ENCODE measurements around the gene EXOC7. TPM values are rescaled to one million over a fixed set of nuclear protein-coding genes. Genes with fewer than 3 reads are reported as not detected.

The EXOC7 gene
- total RNA-seq, 1 donor from 2014 or later: 183 TPM

DNA sequence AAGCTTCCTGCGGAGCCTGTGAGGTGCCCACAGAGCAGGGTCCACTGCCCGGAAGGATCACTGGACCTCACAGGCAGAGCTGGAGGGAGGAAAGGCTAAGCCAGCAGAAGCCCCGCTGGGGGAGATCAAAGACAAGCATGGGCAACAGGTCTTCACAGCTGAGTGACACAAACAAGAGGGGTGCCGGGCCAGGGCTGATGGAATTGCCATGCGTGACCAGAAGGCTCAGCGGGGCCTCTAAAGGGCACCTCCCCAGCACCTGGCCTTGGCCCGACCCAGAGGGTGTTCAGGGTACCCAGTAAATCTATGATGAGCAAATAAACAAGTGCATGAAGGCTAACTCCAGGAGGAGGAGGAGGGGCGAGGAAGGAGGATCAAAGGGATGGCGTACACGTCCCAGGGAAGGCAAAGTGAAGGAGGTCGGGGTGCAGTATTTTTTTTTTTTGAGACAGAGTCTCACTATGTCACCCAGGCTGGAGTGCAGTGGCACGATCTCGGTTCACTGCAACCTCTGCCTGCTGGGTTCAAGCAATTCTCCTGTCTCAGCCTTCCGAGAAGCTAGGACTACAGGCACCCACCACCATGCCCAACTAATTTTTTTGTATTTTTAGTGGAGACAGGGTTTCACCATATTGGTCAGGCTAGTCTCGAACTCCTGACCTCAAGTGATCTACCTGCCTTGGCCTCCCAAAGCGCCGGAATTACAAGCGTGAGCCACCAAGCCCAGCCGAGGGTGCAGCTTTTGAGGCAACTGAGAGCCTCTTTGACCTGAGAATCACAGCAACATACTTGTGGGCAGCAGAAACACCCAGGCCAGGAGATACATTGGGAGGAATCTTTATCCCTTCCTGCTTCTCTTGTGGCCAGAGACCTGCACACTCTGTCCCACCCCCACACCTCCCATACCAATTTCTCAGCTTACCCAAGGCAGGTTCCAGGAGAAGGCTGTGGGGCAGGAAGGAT is 16.1 kb upstream of the EXOC7 start:
- H3K27ac Mint-ChIP-seq (ENCODE audit: unreplicated experiment): no peak overlapping the region
- TF ChIP-seq, protein P1, sequence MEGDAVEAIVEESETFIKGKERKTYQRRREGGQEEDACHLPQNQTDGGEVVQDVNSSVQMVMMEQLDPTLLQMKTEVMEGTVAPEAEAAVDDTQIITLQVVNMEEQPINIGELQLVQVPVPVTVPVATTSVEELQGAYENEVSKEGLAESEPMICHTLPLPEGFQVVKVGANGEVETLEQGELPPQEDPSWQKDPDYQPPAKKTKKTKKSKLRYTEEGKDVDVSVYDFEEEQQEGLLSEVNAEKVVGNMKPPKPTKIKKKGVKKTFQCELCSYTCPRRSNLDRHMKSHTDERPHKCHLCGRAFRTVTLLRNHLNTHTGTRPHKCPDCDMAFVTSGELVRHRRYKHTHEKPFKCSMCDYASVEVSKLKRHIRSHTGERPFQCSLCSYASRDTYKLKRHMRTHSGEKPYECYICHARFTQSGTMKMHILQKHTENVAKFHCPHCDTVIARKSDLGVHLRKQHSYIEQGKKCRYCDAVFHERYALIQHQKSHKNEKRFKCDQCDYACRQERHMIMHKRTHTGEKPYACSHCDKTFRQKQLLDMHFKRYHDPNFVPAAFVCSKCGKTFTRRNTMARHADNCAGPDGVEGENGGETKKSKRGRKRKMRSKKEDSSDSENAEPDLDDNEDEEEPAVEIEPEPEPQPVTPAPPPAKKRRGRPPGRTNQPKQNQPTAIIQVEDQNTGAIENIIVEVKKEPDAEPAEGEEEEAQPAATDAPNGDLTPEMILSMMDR (IDR thresholded peaks at IDR 0.05; ENCODE audit: unreplicated experiment): no peak
- H3K9me3 Mint-ChIP-seq (ENCODE audit: unreplicated experiment): no peaks in the 10 kb centered on the region
- peaks cover 9% of the 10 kb centered on the region for H3K27me3 Mint-ChIP-seq (ENCODE audit: unreplicated experiment)
- peaks cover 16% of the 10 kb centered on the region for H3K4me1 Mint-ChIP-seq (ENCODE audit: unreplicated experiment)
- no peak overlapping the region for H3K4me3 Mint-ChIP-seq (ENCODE audit: unreplicated experiment)
- DNase-seq (ENCODE audit: low spot score): no peak
- H3K36me3 Mint-ChIP-seq (ENCODE audit: low read depth, unreplicated experiment): no peaks in the 10 kb centered on the region

DNA sequence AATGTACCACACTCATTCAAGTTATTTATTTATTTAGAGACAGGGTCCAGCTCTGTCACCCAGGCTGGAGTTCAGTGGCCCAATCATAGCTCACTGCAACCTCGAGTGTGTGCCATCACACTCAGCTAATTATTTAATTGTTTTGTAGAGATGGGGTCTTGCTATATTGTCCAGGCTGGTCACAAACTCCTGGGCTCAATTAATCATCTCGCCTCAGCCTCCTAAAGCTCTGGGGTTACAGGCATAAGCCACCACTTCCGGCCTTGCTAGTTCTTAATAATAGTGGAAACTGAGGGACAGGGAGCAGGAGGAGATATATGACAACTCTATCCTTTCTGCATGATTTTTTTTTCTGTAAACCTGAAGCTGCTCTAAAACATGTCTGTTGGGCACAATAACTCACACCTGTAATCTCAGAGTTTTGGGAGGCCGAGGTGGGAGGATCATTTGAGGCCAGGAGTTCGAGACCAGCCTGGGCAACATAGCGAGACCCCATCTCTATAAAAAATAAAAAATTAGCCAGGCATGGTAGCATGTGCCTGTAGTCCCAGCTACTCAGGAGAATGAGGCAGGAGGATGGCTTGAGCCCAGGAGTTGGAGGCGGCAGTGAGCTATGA is 11.7 kb upstream of the EXOC7 start:
- DNase-seq (ENCODE audit: low spot score): no peak
- H3K36me3 Mint-ChIP-seq (ENCODE audit: low read depth, unreplicated experiment): no peaks in the 10 kb centered on the region
- TF ChIP-seq, protein P1 (IDR thresholded peaks at IDR 0.05; ENCODE audit: unreplicated experiment): no peak
- H3K27ac Mint-ChIP-seq (ENCODE audit: unreplicated experiment): no peak overlapping the region
- no peaks in the 10 kb centered on the region for H3K4me1 Mint-ChIP-seq (ENCODE audit: unreplicated experiment)
- no peak overlapping the region for H3K4me3 Mint-ChIP-seq (ENCODE audit: unreplicated experiment)
- no peaks in the 10 kb centered on the region for H3K9me3 Mint-ChIP-seq (ENCODE audit: unreplicated experiment)
- H3K27me3 Mint-ChIP-seq (ENCODE audit: unreplicated experiment): peaks cover 3% of the 10 kb centered on the region

DNA sequence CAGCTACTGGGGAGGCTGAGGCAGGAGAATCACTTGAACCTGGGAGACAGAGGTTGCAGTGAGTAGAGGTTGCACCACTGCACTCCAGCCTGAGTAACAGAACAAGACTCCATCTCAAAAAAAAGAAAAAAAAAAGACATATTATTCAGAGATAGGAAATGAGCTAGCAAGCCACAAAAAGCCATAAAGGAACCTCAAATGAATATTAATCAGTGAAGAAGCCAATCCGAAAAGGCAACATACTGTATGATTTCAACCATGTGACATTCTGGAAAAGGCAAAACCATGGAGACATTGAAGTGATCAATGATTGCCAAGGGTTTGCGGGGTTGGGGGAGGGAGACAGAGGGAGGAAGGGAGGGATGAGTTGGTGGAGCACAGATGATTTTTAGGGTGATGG is 8.4 kb upstream of the EXOC7 start:
- TF ChIP-seq, protein P1 (IDR thresholded peaks at IDR 0.05; ENCODE audit: unreplicated experiment): no peak
- Mint-ChIP-seq H3K4me3 (ENCODE audit: unreplicated experiment) (no peak overlapping the region), H3K9me3 (ENCODE audit: unreplicated experiment) (no peaks in the 10 kb centered on the region)

DNA sequence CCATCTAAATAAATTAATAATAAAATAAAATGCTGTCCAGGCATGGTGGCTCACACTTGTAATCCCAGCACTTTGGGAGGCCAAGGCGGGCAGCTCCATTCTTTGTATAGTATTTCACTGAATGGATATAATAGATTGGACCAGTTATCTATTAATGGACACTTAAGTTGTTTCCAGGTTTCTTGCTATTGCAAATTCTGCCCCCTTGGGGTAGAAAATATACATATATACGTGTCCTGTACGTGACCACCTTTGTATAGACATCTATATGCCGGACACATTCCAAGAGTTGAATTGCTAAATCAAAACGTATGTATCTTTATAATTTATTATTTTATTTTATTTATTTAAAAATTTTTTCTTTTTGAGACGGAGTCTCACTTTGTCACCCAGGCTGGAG is 3.9 kb upstream of the EXOC7 start:
- Mint-ChIP-seq H3K27me3 (ENCODE audit: unreplicated experiment) (peaks cover 4% of the 10 kb centered on the region), H3K4me3 (ENCODE audit: unreplicated experiment) (no peak overlapping the region)
- TF ChIP-seq, protein P1 (IDR thresholded peaks at IDR 0.05; ENCODE audit: unreplicated experiment): no peak

More for the DNA sequence above, 8.4 kb upstream of the EXOC7 start:
- H3K27ac Mint-ChIP-seq (ENCODE audit: unreplicated experiment): no peak overlapping the region
- no peaks in the 10 kb centered on the region for H3K4me1 Mint-ChIP-seq (ENCODE audit: unreplicated experiment)
- DNase-seq (ENCODE audit: low spot score): no peak
- H3K36me3 Mint-ChIP-seq (ENCODE audit: low read depth, unreplicated experiment): no peaks in the 10 kb centered on the region
- peaks cover 1% of the 10 kb centered on the region for H3K27me3 Mint-ChIP-seq (ENCODE audit: unreplicated experiment)

DNA sequence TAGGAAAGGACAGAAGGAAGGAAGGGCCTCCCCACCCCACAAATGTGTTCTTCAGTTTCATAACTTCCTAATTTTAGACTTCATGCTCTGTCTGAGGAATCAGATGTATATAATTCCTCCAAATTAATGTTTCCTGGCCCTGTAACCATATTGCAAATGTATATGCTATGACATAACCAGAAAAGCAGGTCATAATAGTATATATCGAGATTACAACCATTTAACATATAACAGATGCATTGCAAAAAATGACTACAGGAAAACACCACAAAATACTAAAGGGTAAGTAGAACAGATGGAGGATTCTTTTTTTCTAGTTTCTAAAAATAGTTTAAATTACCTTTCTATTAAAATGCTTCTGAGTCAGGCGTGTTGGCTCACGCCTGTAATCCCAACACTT is 3.1 kb upstream of the EXOC7 start:
- peaks cover 10% of the 10 kb centered on the region for H3K4me1 Mint-ChIP-seq (ENCODE audit: unreplicated experiment)
- H3K36me3 Mint-ChIP-seq (ENCODE audit: low read depth, unreplicated experiment): peaks cover 5% of the 10 kb centered on the region
- no peak for DNase-seq (ENCODE audit: low spot score)
- TF ChIP-seq, protein P1 (IDR thresholded peaks at IDR 0.05; ENCODE audit: unreplicated experiment): no peak
- H3K27me3 Mint-ChIP-seq (ENCODE audit: unreplicated experiment): peaks cover 4% of the 10 kb centered on the region
- no peak overlapping the region for H3K27ac Mint-ChIP-seq (ENCODE audit: unreplicated experiment)
- no peak overlapping the region for H3K4me3 Mint-ChIP-seq (ENCODE audit: unreplicated experiment)
- H3K9me3 Mint-ChIP-seq (ENCODE audit: unreplicated experiment): no peaks in the 10 kb centered on the region

More for the DNA sequence above, 3.9 kb upstream of the EXOC7 start:
- Mint-ChIP-seq H3K4me1 (ENCODE audit: unreplicated experiment) (peaks cover 10% of the 10 kb centered on the region), H3K9me3 (ENCODE audit: unreplicated experiment) (no peaks in the 10 kb centered on the region), H3K27ac (ENCODE audit: unreplicated experiment) (no peak overlapping the region), H3K36me3 (ENCODE audit: low read depth, unreplicated experiment) (peaks cover 4% of the 10 kb centered on the region)
- no peak for DNase-seq (ENCODE audit: low spot score)
